NK-92 (cell line): ENCODE measurements around the gene GTPBP10.

Source experiments
- DNase-seq: peaks from one replicate; lab custom pipeline; 2025; ENCODE audit not compliant: unreplicated experiment; lab: John Stamatoyannopoulos, UW

Gene GTPBP10

GRCh38 chr7:90425376-90425775 is 78.9 kb downstream of the GTPBP10 start:
- no peak for DNase-seq

GRCh38 chr7:90430614-90431460 is 84.3 kb downstream of the GTPBP10 start:
- no peak for DNase-seq

GRCh38 chr7:90432752-90433151 is 86.2 kb downstream of the GTPBP10 start:
- no peak for DNase-seq

- no peak for DNase-seq
These were observed 86.7 kb downstream of the GTPBP10 start for GRCh38 chr7:90433221-90433620.
